Ishikawa (cell line): ENCODE measurements around the gene AGER.

Experiments
- CEBPB ChIP-seq: IDR thresholded peaks from 2 replicates; pipeline ENCODE4 v1.6.1; 2012
- CREB1 ChIP-seq: IDR thresholded peaks from 2 replicates; pipeline ENCODE4 v1.6.1; 2012; ENCODE audit warnings: low read depth
- EGR1 ChIP-seq: IDR thresholded peaks from 2 replicates; pipeline ENCODE4 v1.6.1; 2012
- EP300 ChIP-seq: IDR thresholded peaks from 2 replicates; pipeline ENCODE4 v1.6.1; 2012; ENCODE audit warnings: borderline replicate concordance
- FOXM1 ChIP-seq: IDR thresholded peaks from 2 replicates; pipeline ENCODE4 v1.6.1; 2012; ENCODE audit warnings: low read depth, borderline replicate concordance
- NFIC ChIP-seq: IDR thresholded peaks from 2 replicates; pipeline ENCODE4 v1.6.1; 2012
- RAD21 ChIP-seq: IDR thresholded peaks from 2 replicates; pipeline ENCODE4 v1.6.1; 2012; ENCODE audit warnings: low read depth
- TAF1 ChIP-seq: IDR thresholded peaks from 2 replicates; pipeline ENCODE4 v1.6.1; 2012; ENCODE audit warnings: low read depth, mild to moderate bottlenecking
- TCF12 ChIP-seq: IDR thresholded peaks from 2 replicates; pipeline ENCODE4 v1.6.1; 2012; ENCODE audit warnings: low read depth
- TEAD4 ChIP-seq: IDR thresholded peaks from 2 replicates; pipeline ENCODE4 v1.6.1; 2012
- YY1 ChIP-seq: IDR thresholded peaks from 2 replicates; pipeline ENCODE4 v1.6.1; 2012; ENCODE audit warnings: low read depth
- ZBTB7A ChIP-seq: IDR thresholded peaks from 2 replicates; pipeline ENCODE4 v1.6.1; 2012; ENCODE audit warnings: low read depth
- TF ChIP-seq, protein P1 (sequence below): IDR thresholded peaks from 2 replicates; pipeline ENCODE4 v1.6.1; 2012
- TF ChIP-seq, protein P2 (sequence below): IDR thresholded peaks from 2 replicates; pipeline ENCODE4 v1.6.1; 2012; ENCODE audit warnings: low read depth, mild to moderate bottlenecking
- TF ChIP-seq, protein P3 (sequence below): IDR thresholded peaks from 2 replicates; pipeline ENCODE4 v1.6.1; 2012

The AGER gene

DNA sequence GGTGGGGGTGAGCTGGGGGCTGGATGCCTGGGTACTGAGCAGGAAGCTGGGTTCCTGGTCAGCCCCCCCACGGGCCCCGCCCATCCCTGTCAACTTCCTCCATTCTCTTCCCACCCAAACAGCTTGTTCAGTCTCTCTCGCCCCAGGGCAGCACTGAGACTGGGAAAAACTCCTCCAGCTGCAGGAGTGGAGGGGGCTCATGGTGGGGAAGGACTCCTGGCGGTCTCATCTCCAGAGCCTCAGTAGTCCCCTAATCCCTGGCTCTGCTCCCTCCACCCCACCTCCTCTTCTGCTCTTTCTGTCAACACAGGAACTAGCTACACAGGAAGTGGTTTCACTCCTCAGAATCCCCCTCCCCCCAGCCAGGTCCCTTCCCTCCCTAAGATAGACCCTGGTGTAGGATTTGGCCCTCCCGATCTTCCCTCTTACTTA, 8.6 kb upstream of the AGER start, which contains the start of gene GPSM3:
Gene GPSM3, minus strand, starts transcription at position 36 of the 432 bp plus-strand sequence. CDS start 130 bp downstream, outside the sequence.
- TF ChIP-seq NFIC (no peak), TEAD4 (no peak), ZBTB7A (no peak), EP300 (no peak), TAF1 (no peak), CEBPB (no peak), EGR1 (no peak), TCF12 (no peak), CREB1 (no peak)
- TF ChIP-seq, protein P1, sequence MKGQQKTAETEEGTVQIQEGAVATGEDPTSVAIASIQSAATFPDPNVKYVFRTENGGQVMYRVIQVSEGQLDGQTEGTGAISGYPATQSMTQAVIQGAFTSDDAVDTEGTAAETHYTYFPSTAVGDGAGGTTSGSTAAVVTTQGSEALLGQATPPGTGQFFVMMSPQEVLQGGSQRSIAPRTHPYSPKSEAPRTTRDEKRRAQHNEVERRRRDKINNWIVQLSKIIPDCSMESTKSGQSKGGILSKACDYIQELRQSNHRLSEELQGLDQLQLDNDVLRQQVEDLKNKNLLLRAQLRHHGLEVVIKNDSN, result no peak
- TF ChIP-seq, protein P2, sequence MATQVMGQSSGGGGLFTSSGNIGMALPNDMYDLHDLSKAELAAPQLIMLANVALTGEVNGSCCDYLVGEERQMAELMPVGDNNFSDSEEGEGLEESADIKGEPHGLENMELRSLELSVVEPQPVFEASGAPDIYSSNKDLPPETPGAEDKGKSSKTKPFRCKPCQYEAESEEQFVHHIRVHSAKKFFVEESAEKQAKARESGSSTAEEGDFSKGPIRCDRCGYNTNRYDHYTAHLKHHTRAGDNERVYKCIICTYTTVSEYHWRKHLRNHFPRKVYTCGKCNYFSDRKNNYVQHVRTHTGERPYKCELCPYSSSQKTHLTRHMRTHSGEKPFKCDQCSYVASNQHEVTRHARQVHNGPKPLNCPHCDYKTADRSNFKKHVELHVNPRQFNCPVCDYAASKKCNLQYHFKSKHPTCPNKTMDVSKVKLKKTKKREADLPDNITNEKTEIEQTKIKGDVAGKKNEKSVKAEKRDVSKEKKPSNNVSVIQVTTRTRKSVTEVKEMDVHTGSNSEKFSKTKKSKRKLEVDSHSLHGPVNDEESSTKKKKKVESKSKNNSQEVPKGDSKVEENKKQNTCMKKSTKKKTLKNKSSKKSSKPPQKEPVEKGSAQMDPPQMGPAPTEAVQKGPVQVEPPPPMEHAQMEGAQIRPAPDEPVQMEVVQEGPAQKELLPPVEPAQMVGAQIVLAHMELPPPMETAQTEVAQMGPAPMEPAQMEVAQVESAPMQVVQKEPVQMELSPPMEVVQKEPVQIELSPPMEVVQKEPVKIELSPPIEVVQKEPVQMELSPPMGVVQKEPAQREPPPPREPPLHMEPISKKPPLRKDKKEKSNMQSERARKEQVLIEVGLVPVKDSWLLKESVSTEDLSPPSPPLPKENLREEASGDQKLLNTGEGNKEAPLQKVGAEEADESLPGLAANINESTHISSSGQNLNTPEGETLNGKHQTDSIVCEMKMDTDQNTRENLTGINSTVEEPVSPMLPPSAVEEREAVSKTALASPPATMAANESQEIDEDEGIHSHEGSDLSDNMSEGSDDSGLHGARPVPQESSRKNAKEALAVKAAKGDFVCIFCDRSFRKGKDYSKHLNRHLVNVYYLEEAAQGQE, result no peak
- TF ChIP-seq, protein P3, sequence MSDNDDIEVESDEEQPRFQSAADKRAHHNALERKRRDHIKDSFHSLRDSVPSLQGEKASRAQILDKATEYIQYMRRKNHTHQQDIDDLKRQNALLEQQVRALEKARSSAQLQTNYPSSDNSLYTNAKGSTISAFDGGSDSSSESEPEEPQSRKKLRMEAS, result no peak

DNA sequence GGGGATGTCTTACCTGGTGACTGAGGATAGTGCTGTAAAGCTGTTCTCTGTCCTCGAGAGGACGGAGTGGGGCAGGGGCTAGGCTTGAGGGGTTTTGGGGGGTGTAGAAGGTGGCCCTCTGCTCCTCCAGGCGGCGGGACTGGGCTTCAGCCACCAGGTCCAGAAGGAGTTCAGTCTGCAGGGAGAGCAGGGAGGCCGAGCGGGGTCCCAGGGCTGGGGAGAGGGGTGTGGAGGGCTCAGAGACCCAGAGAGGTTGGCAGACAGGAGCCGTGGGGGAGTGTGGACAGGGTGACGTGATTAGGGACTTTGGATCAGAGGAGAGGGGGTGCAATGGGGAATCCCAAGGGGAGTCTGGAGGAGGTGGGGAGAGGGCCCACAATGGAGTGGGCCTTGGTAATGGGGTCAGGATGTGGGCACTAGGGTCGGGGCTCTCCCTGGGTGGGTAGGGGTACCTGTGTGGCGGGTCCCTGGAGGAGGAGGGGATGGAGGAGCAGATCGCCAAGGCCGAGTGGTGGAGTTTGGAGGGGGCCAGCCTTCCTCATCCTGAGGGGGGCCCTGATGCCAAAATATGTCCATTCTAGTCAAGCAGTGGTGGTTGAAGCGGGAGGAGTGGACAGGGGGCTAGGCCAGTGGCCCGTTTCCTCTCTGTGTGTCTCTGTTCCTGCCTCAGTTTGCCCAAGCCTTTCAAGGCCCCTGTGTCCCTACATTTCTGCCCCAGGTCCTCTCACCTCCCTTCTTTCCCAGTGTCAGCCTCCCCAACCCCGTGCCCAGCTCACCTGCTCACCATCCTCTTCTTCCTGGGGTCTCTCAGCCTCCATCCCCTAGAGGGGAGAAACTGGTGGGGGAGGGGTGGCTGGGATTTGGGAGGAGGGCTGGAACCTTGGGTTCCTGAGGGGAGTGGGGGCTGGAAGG, 7.9 kb upstream of the AGER start:
- TF ChIP-seq TAF1 (no peak), CEBPB (no peak), EGR1 (no peak), NFIC (no peak), ZBTB7A (no peak), CREB1 (no peak), RAD21 (no peak), EP300 (no peak), TCF12 (no peak), TEAD4 (no peak), YY1 (no peak)
- TF ChIP-seq, protein P2, result no peak

DNA sequence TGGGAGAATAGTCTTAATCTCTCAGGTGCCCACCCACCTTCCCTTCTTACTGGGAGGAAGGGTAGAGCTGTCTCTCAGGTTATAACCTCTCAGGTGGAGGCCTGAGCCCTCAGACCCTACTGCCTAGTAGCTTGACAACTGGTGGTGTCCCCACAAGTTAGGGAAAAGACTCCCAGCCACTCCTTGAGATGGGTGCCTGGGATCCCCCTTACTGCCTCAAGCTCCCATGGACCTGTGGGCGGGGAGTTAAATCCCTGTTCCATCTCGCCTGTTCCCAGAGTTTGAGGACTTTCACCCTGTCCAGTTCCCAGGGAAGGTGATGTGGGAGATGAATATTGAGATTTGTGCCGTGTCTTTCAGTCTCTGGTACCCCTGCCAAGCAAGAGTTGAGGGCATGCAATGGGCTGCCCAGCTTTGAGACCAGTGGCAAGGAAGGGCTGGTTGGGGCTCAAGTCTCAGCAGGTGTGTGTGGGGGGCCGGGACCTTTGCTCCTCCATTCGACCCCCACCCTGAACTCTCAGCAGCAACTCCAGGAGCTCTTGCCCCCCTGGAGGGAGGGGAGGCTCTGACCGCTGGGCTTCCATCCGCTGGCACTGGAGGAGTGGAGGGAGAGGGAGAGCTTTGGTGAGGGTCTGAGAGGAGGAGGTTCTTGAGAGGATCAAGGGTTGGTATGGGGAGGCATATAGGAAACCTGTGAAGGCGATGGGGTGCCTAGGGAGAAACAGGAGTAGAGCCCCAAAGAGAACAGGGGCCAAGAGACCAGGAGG, 7.0 kb upstream of the AGER start:
- TF ChIP-seq, protein P3, result no peak
- TF ChIP-seq CREB1, result no peak
- TF ChIP-seq CEBPB, result no peak
- TF ChIP-seq, protein P1, result no peak
- TF ChIP-seq TEAD4, result no peak

DNA sequence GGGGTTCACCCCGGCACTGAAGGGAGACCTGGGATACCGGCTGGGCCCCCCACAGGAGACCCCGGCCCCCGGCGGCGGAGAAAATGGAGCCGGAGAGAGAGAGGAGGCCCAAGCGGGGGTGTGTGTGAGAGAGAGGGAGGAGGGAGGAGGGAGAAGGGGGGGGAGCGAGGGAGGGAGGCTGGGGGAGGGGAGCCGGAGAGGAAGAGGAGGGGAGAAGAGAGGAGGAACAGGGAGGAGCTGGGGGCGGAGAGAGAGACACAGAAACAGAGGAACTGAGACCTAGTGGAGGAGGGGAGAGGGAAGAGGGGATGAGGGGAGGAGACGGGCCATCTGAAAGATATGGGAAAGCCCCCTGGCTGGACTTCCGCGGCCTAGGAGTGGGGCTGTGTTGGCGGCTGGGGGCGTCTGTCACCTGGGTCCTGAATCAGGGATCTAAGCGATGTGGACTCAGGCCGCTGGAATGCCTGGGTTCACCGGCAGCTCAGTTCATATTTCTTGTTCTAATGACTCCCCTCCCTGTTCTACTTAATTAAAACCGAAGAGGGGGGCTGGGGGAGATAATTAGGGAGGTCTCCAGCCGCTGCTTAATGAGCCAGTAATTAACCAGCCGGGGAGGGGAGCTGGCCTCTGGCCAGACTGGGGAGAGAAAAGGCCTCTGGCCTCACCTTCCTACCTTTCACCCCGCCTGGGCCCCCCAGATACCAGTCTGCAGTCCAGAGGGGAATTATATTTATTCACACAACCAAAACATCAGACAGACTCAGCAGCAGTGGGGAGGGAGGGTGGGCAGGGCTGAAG, 6.2 kb upstream of the AGER start, which contains the start of gene PBX2:
Gene PBX2, minus strand, starts transcription at position 149 of the 798 bp plus-strand sequence. CDS start 287 bp downstream, outside the sequence.
- TF ChIP-seq TCF12, result no peak
- TF ChIP-seq TEAD4, result peak; percentile 37; the same call in 1 of the 2 replicates
- 0 out of 2 replicates have a peak, but pooled peaks have one; percentile 38 for TF ChIP-seq YY1
- TF ChIP-seq, protein P3, result no peak
- TF ChIP-seq, protein P2, result no peak
- 0 out of 2 replicates have a peak, but pooled peaks have one; percentile 18 for TF ChIP-seq TAF1
- TF ChIP-seq FOXM1, result no peak
- peak; percentile 28; the same call in 1 of the 2 replicates for TF ChIP-seq NFIC
- peak; percentile 49 for TF ChIP-seq EGR1
